Left hindlimb (tissue), 1 donor: ENCODE data around the gene PDE11A.
A peak's percentile ranks its signal among the peaks of the same experiment; 100 is the strongest.
"Not testable (repeated sequence)": the region's sequence is repeated elsewhere in the genome, so short reads cannot be mapped to it uniquely, and the experiment has no call there.

Source experiments
- DNase-seq: peaks from one replicate; pipeline ENCODE4 v3.0.0-alpha.2; 2018

Gene PDE11A

GRCh38 chr2:178072383-178073301 is at the start of gene PDE11A:
Gene PDE11A (minus strand): TSS chr2:178072777. CDS start chr2:178072437, 340 bp downstream.
- peak; percentile 75 for DNase-seq

- DNase-seq = no peak
These were observed 46.8 kb upstream of the PDE11A start for GRCh38 chr2:178119179-178119922.

- no peak for DNase-seq
These were observed 45.1 kb upstream of the PDE11A start for GRCh38 chr2:178117725-178118124.

- DNase-seq = no peak
These were observed 42.7 kb upstream of the PDE11A start for GRCh38 chr2:178115271-178115670.

- no peak for DNase-seq
These were observed 41.9 kb upstream of the PDE11A start for GRCh38 chr2:178114462-178114861.

GRCh38 chr2:178112202-178113152 is 39.9 kb upstream of the PDE11A start, which contains the start of gene RBM45:
Gene RBM45 (plus strand): TSS chr2:178112437. CDS start chr2:178112547, 110 bp downstream.
- peak; percentile 90 for DNase-seq

- no peak for DNase-seq
These were observed 39.2 kb upstream of the PDE11A start for GRCh38 chr2:178111743-178112142.

GRCh38 chr2:178110681-178111080 is 38.1 kb upstream of the PDE11A start:
- no peak for DNase-seq

- DNase-seq = no peak
These were observed 37.2 kb upstream of the PDE11A start for GRCh38 chr2:178109813-178110212.

- no peak for DNase-seq
These were observed 35.6 kb upstream of the PDE11A start for GRCh38 chr2:178108176-178108575.

- DNase-seq = no peak
These were observed 33.5 kb upstream of the PDE11A start for GRCh38 chr2:178106053-178106452.

GRCh38 chr2:178105566-178105965 is 33.0 kb upstream of the PDE11A start:
- no peak for DNase-seq

GRCh38 chr2:178101321-178102079 is 28.9 kb upstream of the PDE11A start:
- DNase-seq = no peak

- no peak for DNase-seq
These were observed 20.9 kb upstream of the PDE11A start for GRCh38 chr2:178093471-178093870.

- no peak for DNase-seq
These were observed 16.2 kb upstream of the PDE11A start for GRCh38 chr2:178088774-178089270.

- no peak for DNase-seq
These were observed 11.7 kb upstream of the PDE11A start for GRCh38 chr2:178084273-178084672.

GRCh38 chr2:178082408-178083045 is 9.9 kb upstream of the PDE11A start:
- DNase-seq = no peak

GRCh38 chr2:178079279-178079678 is 6.7 kb upstream of the PDE11A start:
- not testable (repeated sequence) for DNase-seq

- DNase-seq = no peak
These were observed 3.6 kb upstream of the PDE11A start for GRCh38 chr2:178076130-178076529.

- no peak for DNase-seq
These were observed 2.4 kb upstream of the PDE11A start for GRCh38 chr2:178075006-178075326.
